ENCODE data around the gene FAF1. TPM values are rescaled to one million over a fixed set of nuclear protein-coding genes. Genes with fewer than 3 reads are reported as not detected.

The FAF1 gene
- total RNA-seq, 1 experiment from 2014 or later: 124 TPM

- no peaks in the 10 kb centered on the region; the same call in 1 of the 2 replicates for H3K36me3 ChIP-seq
- H3K9me3 ChIP-seq (replicated peaks): no peaks in the 10 kb centered on the region
- peaks cover 25% of the 10 kb centered on the region for H3K4me1 ChIP-seq
- DNase-seq: no peak
- H3K27me3 ChIP-seq: no peaks in the 10 kb centered on the region
- H3K4me3 ChIP-seq: no peak overlapping the region
- H3K27ac ChIP-seq: no peak overlapping the region
These were observed 258.3 kb downstream of the FAF1 start for GRCh38 chr1:50701706-50702317.

- no peak overlapping the region for H3K4me3 ChIP-seq
- H3K36me3 ChIP-seq: no peaks in the 10 kb centered on the region; the same call in 1 of the 2 replicates
- H3K9me3 ChIP-seq (replicated peaks): no peaks in the 10 kb centered on the region
- H3K27ac ChIP-seq: no peak overlapping the region
- H3K4me1 ChIP-seq: peaks cover 19% of the 10 kb centered on the region
- no peak for DNase-seq
- H3K27me3 ChIP-seq: no peaks in the 10 kb centered on the region
These were observed 259.4 kb downstream of the FAF1 start for GRCh38 chr1:50700621-50701020.

- Histone ChIP-seq H3K4me1 (peaks cover 15% of the 10 kb centered on the region), H3K9me3 (replicated peaks) (no peaks in the 10 kb centered on the region), H3K27ac (no peak overlapping the region), H3K36me3 (no peaks in the 10 kb centered on the region; the same call in 1 of the 2 replicates), H3K27me3 (no peaks in the 10 kb centered on the region), H3K4me3 (no peak overlapping the region)
- DNase-seq: no peak
These were observed 259.9 kb downstream of the FAF1 start for GRCh38 chr1:50700214-50700613.

- Histone ChIP-seq H3K4me1 (peaks cover 14% of the 10 kb centered on the region), H3K27ac (no peak overlapping the region), H3K36me3 (no peaks in the 10 kb centered on the region; the same call in 1 of the 2 replicates), H3K4me3 (no peak overlapping the region), H3K9me3 (replicated peaks) (no peaks in the 10 kb centered on the region), H3K27me3 (no peaks in the 10 kb centered on the region)
- DNase-seq: no peak
These were observed 260.3 kb downstream of the FAF1 start for GRCh38 chr1:50699795-50700194.

GRCh38 chr1:50697440-50698421 lies 262.3 kb downstream of the FAF1 start:
- peak; percentile 40 to 79 for DNase-seq
- H3K4me3 ChIP-seq: no peak overlapping the region

GRCh38 chr1:50693829-50694228 lies 266.2 kb downstream of the FAF1 start:
- H3K27me3 ChIP-seq: no peaks in the 10 kb centered on the region
- no peak overlapping the region for H3K27ac ChIP-seq
- DNase-seq: no peak
- H3K4me1 ChIP-seq: peaks cover 14% of the 10 kb centered on the region
- no peaks in the 10 kb centered on the region for H3K9me3 ChIP-seq (replicated peaks)
- H3K36me3 ChIP-seq: peaks cover 4% of the 10 kb centered on the region
- H3K4me3 ChIP-seq: no peak overlapping the region

More at GRCh38 chr1:50697440-50698421, 262.3 kb downstream of the FAF1 start:
- H3K27ac ChIP-seq: peak overlapping the region; percentile 42
- no peaks in the 10 kb centered on the region for H3K27me3 ChIP-seq
- no peaks in the 10 kb centered on the region for H3K36me3 ChIP-seq
- H3K4me1 ChIP-seq: peaks cover 14% of the 10 kb centered on the region
- no peaks in the 10 kb centered on the region for H3K9me3 ChIP-seq (replicated peaks)

- peaks cover 8% of the 10 kb centered on the region; the same call in 1 of the 2 replicates for H3K36me3 ChIP-seq
- no peaks in the 10 kb centered on the region for H3K9me3 ChIP-seq (replicated peaks)
- no peaks in the 10 kb centered on the region for H3K4me1 ChIP-seq
- no peak overlapping the region for H3K4me3 ChIP-seq
- H3K27ac ChIP-seq: no peak overlapping the region
- no peaks in the 10 kb centered on the region for H3K27me3 ChIP-seq
- no peak for DNase-seq
These were observed 275.9 kb downstream of the FAF1 start for GRCh38 chr1:50684185-50684584.

GRCh38 chr1:50681931-50682330 lies 278.1 kb downstream of the FAF1 start:
- no peak overlapping the region for H3K4me3 ChIP-seq
- no peaks in the 10 kb centered on the region for H3K27me3 ChIP-seq
- no peak for DNase-seq
- H3K27ac ChIP-seq: no peak overlapping the region
- no peaks in the 10 kb centered on the region for H3K4me1 ChIP-seq
- no peaks in the 10 kb centered on the region for H3K9me3 ChIP-seq (replicated peaks)
- no peaks in the 10 kb centered on the region; the same call in 1 of the 2 replicates for H3K36me3 ChIP-seq

- Histone ChIP-seq H3K27me3 (no peaks in the 10 kb centered on the region), H3K9me3 (replicated peaks) (no peaks in the 10 kb centered on the region), H3K27ac (no peak overlapping the region), H3K36me3 (peaks cover 3% of the 10 kb centered on the region; the same call in 1 of the 2 replicates), H3K4me1 (no peaks in the 10 kb centered on the region), H3K4me3 (no peak overlapping the region)
- DNase-seq: no peak
These were observed 292.2 kb downstream of the FAF1 start for GRCh38 chr1:50667710-50668356.

- DNase-seq: no peak
- Histone ChIP-seq H3K4me1 (no peaks in the 10 kb centered on the region), H3K9me3 (replicated peaks) (no peaks in the 10 kb centered on the region), H3K4me3 (no peak overlapping the region), H3K27me3 (no peaks in the 10 kb centered on the region), H3K36me3 (peaks cover 3% of the 10 kb centered on the region; the same call in 1 of the 2 replicates), H3K27ac (no peak overlapping the region)
These were observed 292.8 kb downstream of the FAF1 start for GRCh38 chr1:50667272-50667671.

- Histone ChIP-seq H3K4me3 (no peak overlapping the region), H3K36me3 (peaks cover 3% of the 10 kb centered on the region; the same call in 1 of the 2 replicates), H3K27ac (no peak overlapping the region), H3K9me3 (replicated peaks) (no peaks in the 10 kb centered on the region), H3K4me1 (no peaks in the 10 kb centered on the region), H3K27me3 (no peaks in the 10 kb centered on the region)
- DNase-seq: no peak
These were observed 293.2 kb downstream of the FAF1 start for GRCh38 chr1:50666849-50667248.

GRCh38 chr1:50665413-50665812 lies 294.7 kb downstream of the FAF1 start:
- no peak for DNase-seq
- Histone ChIP-seq H3K4me1 (no peaks in the 10 kb centered on the region), H3K4me3 (no peak overlapping the region), H3K27me3 (no peaks in the 10 kb centered on the region), H3K27ac (no peak overlapping the region), H3K36me3 (peaks cover 3% of the 10 kb centered on the region; the same call in 1 of the 2 replicates), H3K9me3 (replicated peaks) (no peaks in the 10 kb centered on the region)

- Histone ChIP-seq H3K9me3 (replicated peaks) (no peaks in the 10 kb centered on the region), H3K27me3 (no peaks in the 10 kb centered on the region), H3K4me1 (no peaks in the 10 kb centered on the region), H3K4me3 (no peak overlapping the region), H3K36me3 (no peaks in the 10 kb centered on the region), H3K27ac (no peak overlapping the region)
- DNase-seq: no peak
These were observed 298.4 kb downstream of the FAF1 start for GRCh38 chr1:50661626-50662025.

GRCh38 chr1:50659107-50659662 lies 300.9 kb downstream of the FAF1 start:
- H3K36me3 ChIP-seq: peaks cover 3% of the 10 kb centered on the region
- DNase-seq: no peak

More at GRCh38 chr1:50659107-50659662, 300.9 kb downstream of the FAF1 start:
- Histone ChIP-seq H3K27me3 (no peaks in the 10 kb centered on the region), H3K27ac (no peak overlapping the region), H3K4me3 (no peak overlapping the region), H3K9me3 (replicated peaks) (no peaks in the 10 kb centered on the region), H3K4me1 (no peaks in the 10 kb centered on the region)
